Activated CD8-positive, alpha-beta T cell treated with anti-CD3 and anti-CD28 coated beads for 36 hours (primary cell): ENCODE results near the gene OLFML1. TPM values are rescaled to one million over a fixed set of nuclear protein-coding genes. Genes with fewer than 3 reads are reported as not detected.

Source experiments
- ATAC-seq: fragments of 200-7000 bp; cut with Tn5 transposase; one replicate; pipeline ENCODE4 v1.10.0; 2021; ENCODE audit warnings: mild to moderate bottlenecking, moderate library complexity
- CTCF ChIA-PET: fragments of 350-600 bp; sonication (Branson Sonifier 250); formaldehyde crosslinking; loops from one replicate; lab custom pipeline; 2021; ENCODE audit warnings: antibody characterized with exemption; lab: Charles Lee
- POLR2A ChIA-PET: fragments of 350-600 bp; sonication (Branson Sonifier 250); formaldehyde crosslinking; loops from one replicate; lab custom pipeline; 2021; ENCODE audit warnings: antibody characterized with exemption; lab: Charles Lee
- DNase-seq: peaks from one replicate; pipeline ENCODE4 v3.0.0-alpha.2; 2020
- H3K27ac Mint-ChIP-seq: one replicate; pipeline ENCODE4 v1.8.0; 2021; ENCODE audit warnings: mild to moderate bottlenecking, mixed read lengths
- H3K27me3 Mint-ChIP-seq: one replicate; pipeline ENCODE4 v1.8.0; 2021; ENCODE audit warnings: mixed read lengths
- H3K36me3 Mint-ChIP-seq: one replicate; pipeline ENCODE4 v1.8.0; 2021; ENCODE audit warnings: low read depth, mixed read lengths
- H3K4me1 Mint-ChIP-seq: one replicate; pipeline ENCODE4 v1.8.0; 2021; ENCODE audit warnings: low read depth, mixed read lengths
- H3K4me3 Mint-ChIP-seq: one replicate; pipeline ENCODE4 v1.8.0; 2021; ENCODE audit warnings: mild to moderate bottlenecking, moderate library complexity, mixed read lengths
- H3K9me3 Mint-ChIP-seq: one replicate; pipeline ENCODE4 v1.8.0; 2021; ENCODE audit warnings: mixed read lengths
- intact Hi-C: fragments of 100-400 bp; cut with micrococcal nuclease; formaldehyde crosslinking; loops from one replicate; pipeline ENCODE4 v1.10.0; 2022
- total RNA-seq, 2 experiments: library from RNA; stranded (reverse); gene quantifications; one replicate each; pipeline ENCODE4 v1.2.3, GENCODE V29; 2021
- TF ChIP-seq, protein P1 (sequence below): fragments of 200-600 bp; IDR thresholded peaks from one replicate; pipeline ENCODE4 v1.8.0; 2022; ENCODE audit warnings: antibody characterized with exemption, mild to moderate bottlenecking

Gene OLFML1
- total RNA-seq, 2 experiments from 2014 or later = not detected

DNA sequence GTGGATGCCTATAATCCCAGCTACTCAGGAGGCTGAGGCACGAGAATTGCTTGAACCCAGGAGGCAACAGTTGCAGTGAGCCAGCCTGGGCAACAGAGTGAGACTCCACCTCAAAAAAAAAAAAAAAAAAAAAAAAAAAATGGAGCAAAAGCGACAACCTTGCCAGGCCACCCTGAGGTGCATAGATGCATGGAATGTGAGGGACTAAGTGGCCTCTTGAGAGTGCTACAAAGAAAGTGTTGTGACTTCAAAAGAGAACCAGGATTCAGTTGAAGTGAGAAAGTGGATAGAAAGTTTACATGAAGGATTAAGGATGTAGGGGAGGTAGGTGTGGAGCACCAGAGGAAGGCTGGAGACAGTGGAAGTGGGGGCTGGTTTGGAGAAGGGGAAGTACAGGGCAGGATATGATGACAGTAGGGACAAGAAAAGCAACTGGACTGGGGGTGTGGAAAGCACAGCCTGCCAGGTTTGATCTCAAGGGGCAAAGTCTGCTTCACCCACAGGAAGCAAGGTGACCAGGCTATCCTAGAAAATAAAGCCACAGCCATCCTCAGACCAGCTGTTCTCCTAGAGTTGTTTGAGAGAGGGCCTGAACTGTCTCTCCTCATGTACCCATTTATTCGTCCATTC, 36.0 kb upstream of the OLFML1 start:
- H3K4me1 Mint-ChIP-seq = no peaks in the 10 kb centered on the region
- ChIA-PET CTCF (no interaction called here), POLR2A (no interaction called here)
- H3K9me3 Mint-ChIP-seq = no peaks in the 10 kb centered on the region
- no peaks in the 10 kb centered on the region for H3K27me3 Mint-ChIP-seq
- intact Hi-C loops = loop anchor here (10.0 kb wide), 1 partner anchor 95 kb away; no protein-coding TSS in a partner anchor
- no peaks in the 10 kb centered on the region for H3K36me3 Mint-ChIP-seq
- DNase-seq (no peak), ATAC-seq (no peak)
- no peak overlapping the region for H3K4me3 Mint-ChIP-seq
- no peak overlapping the region for H3K27ac Mint-ChIP-seq
- TF ChIP-seq, protein P1, sequence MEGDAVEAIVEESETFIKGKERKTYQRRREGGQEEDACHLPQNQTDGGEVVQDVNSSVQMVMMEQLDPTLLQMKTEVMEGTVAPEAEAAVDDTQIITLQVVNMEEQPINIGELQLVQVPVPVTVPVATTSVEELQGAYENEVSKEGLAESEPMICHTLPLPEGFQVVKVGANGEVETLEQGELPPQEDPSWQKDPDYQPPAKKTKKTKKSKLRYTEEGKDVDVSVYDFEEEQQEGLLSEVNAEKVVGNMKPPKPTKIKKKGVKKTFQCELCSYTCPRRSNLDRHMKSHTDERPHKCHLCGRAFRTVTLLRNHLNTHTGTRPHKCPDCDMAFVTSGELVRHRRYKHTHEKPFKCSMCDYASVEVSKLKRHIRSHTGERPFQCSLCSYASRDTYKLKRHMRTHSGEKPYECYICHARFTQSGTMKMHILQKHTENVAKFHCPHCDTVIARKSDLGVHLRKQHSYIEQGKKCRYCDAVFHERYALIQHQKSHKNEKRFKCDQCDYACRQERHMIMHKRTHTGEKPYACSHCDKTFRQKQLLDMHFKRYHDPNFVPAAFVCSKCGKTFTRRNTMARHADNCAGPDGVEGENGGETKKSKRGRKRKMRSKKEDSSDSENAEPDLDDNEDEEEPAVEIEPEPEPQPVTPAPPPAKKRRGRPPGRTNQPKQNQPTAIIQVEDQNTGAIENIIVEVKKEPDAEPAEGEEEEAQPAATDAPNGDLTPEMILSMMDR = no peak

DNA sequence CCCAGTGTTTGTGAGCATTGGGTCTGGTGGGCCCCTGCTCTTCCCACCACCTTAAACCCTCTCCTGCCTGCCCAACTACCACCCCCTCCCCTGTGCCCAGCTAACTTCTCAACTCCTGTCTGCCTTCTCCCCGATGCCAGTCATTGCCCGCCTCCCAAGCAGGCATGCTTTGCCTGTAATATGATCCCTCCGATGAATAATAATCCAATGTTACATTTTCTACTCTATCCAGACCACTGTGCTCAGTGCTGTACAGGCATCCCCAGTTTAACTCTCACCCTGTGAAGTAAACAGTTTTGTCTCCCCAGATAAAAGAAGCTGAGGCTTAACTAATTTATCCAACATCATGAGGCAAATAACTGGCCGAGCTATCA, 35.5 kb upstream of the OLFML1 start:
- POLR2A ChIA-PET = no interaction called here
- Mint-ChIP-seq H3K27me3 (no peaks in the 10 kb centered on the region), H3K4me3 (no peak overlapping the region), H3K9me3 (no peaks in the 10 kb centered on the region), H3K36me3 (no peaks in the 10 kb centered on the region), H3K27ac (no peak overlapping the region), H3K4me1 (no peaks in the 10 kb centered on the region)
- ATAC-seq (no peak), DNase-seq (no peak)
- CTCF ChIA-PET = interaction anchor here (1.2 kb wide), 1 partner anchor 350 kb away, joined by 3 read pairs; no protein-coding TSS in a partner anchor
- TF ChIP-seq, protein P1 = no peak
- intact Hi-C loops = loop anchor here (10.0 kb wide), 1 partner anchor 95 kb away; no protein-coding TSS in a partner anchor

DNA sequence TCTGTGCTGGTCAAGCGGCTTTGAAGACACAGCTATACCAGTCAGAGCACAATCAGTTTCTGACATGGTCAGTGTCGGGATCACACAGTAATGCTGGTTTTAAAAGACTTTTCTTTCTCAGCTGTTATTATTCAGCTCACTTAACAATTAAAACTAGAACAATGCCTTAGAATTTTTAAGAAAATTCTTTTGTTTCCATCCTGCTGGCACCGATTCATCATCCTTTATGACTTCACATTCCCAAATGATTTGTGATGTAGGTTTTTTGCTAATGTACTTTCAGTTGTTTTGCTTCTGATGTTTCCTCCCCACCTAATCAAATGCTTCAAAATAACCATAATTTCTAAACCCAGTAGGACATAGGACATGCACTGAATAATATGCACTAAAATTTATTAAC, 34.5 kb upstream of the OLFML1 start:
- H3K9me3 Mint-ChIP-seq = no peaks in the 10 kb centered on the region
- no peaks in the 10 kb centered on the region for H3K4me1 Mint-ChIP-seq
- ATAC-seq = no peak
- TF ChIP-seq, protein P1 = no peak
- no peaks in the 10 kb centered on the region for H3K27me3 Mint-ChIP-seq
- H3K36me3 Mint-ChIP-seq = no peaks in the 10 kb centered on the region
- no peak overlapping the region for H3K27ac Mint-ChIP-seq
- ChIA-PET CTCF (interaction anchor here (1.2 kb wide), 1 partner anchor 351 kb away, joined by 3 read pairs; no protein-coding TSS in a partner anchor), POLR2A (interaction anchor here (0.7 kb wide), 1 partner anchor 106 kb away, joined by 3 read pairs; no protein-coding TSS in a partner anchor)
- no peak overlapping the region for H3K4me3 Mint-ChIP-seq
- DNase-seq = no peak
- intact Hi-C loops = no loop called here

DNA sequence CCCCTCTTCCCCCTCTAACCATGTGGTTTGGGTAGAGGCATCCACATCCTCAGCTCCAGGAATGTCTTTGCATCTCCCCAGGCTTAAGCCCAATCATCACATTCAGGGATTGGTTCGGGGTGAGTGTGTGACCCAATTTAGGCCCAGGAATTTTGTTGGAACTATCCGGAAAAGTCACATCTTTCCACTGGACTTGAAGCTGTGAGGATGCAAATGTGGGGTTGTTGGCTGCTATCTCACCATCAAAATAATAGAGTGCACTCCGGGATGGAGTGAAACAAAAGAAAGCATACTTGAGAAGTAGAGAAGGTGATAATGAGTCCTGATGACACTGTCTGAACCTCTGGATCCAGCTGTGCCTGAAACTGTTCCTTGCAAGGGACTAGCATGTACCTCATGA, 33.8 kb upstream of the OLFML1 start:
- no peaks in the 10 kb centered on the region for H3K4me1 Mint-ChIP-seq
- no peaks in the 10 kb centered on the region for H3K9me3 Mint-ChIP-seq
- ChIA-PET CTCF (interaction anchor here (0.8 to 1.2 kb wide), 2 partner anchors 9 kb away, joined by 3 to 4 read pairs; no protein-coding TSS in a partner anchor), POLR2A (no interaction called here)
- H3K27me3 Mint-ChIP-seq = no peaks in the 10 kb centered on the region
- H3K4me3 Mint-ChIP-seq = no peak overlapping the region
- no peaks in the 10 kb centered on the region for H3K36me3 Mint-ChIP-seq
- DNase-seq = no peak
- ATAC-seq = no peak
- TF ChIP-seq, protein P1 = no peak
- intact Hi-C loops = no loop called here
- no peak overlapping the region for H3K27ac Mint-ChIP-seq

DNA sequence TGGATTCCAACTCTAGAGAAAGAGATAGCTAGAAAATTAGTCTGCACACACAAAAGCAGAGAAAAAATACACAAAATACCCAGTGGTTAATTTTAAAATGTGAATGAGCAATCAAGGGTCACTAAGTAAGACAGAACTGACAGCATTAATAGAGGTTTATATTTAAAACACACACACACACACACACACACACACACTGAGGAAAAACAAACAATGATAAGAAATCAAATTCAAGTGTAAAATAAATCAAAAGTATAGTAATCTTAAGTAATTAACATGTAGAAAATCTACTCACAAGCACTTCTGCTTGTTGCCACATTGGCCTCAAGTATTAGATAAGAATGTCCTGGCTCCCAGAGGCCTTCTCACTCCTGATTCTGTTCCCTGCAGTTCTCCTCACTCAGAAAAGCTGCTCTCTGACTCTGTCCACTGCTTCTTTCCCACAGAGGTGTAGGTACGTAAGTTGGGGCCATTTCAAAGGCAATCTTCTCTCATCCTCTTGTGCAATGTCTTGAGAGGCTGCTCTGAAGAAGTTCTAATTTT, 33.3 kb upstream of the OLFML1 start:
- no peaks in the 10 kb centered on the region for H3K36me3 Mint-ChIP-seq
- POLR2A ChIA-PET = no interaction called here
- CTCF ChIA-PET = interaction anchor here (0.8 to 1.2 kb wide), 2 partner anchors 8 to 10 kb away, joined by 3 to 4 read pairs; no protein-coding TSS in a partner anchor

More for the DNA sequence above, 33.3 kb upstream of the OLFML1 start:
- Mint-ChIP-seq H3K9me3 (no peaks in the 10 kb centered on the region), H3K4me1 (no peaks in the 10 kb centered on the region), H3K4me3 (no peak overlapping the region), H3K27me3 (no peaks in the 10 kb centered on the region), H3K27ac (no peak overlapping the region)
- intact Hi-C loops = no loop called here
- ATAC-seq (no peak), DNase-seq (no peak)
- TF ChIP-seq, protein P1 = no peak
